HG03457 (cell line): ENCODE measurements around the gene WDR43.

ENCODE experiments used
- ATAC-seq: cut with Tn5 transposase; IDR thresholded peaks from one replicate; pipeline ENCODE4 v1.9.1; 2021; ENCODE audit warnings: moderate number of reproducible peaks; ENCODE audit not compliant: unreplicated experiment

Gene WDR43, protein sequence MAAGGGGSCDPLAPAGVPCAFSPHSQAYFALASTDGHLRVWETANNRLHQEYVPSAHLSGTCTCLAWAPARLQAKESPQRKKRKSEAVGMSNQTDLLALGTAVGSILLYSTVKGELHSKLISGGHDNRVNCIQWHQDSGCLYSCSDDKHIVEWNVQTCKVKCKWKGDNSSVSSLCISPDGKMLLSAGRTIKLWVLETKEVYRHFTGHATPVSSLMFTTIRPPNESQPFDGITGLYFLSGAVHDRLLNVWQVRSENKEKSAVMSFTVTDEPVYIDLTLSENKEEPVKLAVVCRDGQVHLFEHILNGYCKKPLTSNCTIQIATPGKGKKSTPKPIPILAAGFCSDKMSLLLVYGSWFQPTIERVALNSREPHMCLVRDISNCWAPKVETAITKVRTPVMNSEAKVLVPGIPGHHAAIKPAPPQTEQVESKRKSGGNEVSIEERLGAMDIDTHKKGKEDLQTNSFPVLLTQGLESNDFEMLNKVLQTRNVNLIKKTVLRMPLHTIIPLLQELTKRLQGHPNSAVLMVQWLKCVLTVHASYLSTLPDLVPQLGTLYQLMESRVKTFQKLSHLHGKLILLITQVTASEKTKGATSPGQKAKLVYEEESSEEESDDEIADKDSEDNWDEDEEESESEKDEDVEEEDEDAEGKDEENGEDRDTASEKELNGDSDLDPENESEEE

DNA sequence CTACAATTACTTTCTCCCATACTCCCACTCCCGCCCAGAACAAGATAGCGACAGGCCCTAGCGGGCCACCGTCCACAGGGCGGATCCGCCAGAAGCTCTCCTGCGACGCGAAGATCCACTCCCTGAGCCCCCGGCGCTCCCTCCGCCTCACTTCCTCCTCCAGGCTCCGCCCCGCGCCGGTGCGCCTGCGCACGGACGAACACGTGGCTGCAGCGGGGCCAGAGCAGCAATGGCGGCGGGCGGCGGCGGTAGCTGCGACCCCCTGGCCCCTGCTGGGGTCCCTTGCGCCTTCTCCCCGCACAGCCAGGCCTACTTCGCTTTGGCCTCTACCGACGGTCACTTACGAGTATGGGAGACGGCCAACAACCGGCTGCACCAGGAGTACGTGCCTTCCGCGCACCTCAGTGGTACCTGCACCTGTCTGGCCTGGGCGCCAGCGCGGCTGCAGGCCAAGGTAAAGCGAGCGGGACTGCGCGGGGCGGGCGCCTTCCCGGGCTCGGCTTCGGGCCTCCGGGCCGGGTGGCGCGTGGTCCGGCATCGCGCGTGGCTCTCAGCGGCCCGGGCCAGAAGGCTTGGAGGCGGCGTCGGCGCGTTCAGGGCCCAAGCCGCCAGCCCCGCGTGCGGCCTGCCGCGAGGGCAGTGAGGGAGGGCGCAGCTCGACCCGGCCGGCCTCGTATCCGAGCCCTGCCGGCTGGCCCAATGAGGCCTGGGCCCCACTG lies at the start of gene WDR43:
Gene WDR43 (plus strand): TSS at position 198 of the 719 bp plus-strand sequence. CDS start 32 bp downstream, at position 230.
- ATAC-seq, result peak; percentile 78

DNA sequence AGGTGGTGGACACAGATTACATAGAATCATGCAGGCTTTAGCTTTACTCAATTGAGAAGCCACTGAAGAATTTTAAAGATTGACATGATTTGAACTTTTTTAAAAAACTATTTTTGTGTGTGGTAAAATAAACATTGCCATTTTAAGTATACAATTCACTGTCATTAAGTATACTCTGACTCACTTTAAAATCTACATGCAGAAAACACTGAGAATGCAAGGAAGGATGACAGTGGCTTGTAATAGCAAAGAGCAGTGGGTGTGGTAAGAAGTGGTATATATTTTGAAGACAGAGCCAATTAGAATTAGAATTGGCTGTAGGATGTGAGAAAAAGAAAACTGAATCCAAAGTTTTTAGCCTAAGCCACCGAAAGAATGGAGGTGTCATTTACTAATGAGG lies 39.3 kb upstream of the WDR43 start:
- no peak for ATAC-seq

DNA sequence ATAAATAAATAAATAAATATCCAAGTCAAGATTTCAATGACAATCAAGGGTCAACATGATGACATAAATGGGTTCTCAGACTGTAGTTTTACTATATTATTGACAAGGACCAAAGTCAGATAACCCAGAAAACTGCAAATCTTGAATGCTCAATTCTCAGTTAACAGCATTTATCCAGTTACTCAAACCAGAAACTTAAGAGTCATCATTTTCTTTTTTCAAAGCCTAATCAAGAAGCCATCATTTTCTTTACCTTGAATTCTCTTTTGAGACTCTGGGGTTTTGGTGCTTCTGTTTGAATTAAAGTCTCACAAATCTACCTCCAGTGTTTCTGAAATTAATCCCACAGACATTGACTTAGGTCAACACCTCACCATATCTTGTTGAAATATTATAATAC lies 38.5 kb upstream of the WDR43 start:
- no peak for ATAC-seq

DNA sequence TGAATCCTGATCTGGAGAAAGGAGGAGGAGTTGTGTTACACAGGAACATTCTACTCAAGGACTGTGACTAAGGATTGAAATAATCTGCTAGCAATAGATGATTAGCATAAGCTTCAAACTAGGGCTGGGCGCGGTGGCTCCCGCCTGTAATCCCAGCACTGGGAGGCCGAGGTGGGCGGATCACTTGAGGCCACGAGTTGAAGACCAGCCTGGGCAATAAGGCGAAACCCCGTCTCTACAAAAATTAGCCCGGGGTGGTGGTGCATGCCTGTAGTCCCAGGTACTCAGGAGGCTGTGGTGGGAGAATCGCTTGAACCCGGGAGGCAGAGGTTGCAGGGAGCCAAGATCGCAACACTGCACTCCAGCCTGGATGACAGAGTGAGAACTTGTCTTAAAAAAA lies 25.9 kb upstream of the WDR43 start:
- no peak for ATAC-seq

DNA sequence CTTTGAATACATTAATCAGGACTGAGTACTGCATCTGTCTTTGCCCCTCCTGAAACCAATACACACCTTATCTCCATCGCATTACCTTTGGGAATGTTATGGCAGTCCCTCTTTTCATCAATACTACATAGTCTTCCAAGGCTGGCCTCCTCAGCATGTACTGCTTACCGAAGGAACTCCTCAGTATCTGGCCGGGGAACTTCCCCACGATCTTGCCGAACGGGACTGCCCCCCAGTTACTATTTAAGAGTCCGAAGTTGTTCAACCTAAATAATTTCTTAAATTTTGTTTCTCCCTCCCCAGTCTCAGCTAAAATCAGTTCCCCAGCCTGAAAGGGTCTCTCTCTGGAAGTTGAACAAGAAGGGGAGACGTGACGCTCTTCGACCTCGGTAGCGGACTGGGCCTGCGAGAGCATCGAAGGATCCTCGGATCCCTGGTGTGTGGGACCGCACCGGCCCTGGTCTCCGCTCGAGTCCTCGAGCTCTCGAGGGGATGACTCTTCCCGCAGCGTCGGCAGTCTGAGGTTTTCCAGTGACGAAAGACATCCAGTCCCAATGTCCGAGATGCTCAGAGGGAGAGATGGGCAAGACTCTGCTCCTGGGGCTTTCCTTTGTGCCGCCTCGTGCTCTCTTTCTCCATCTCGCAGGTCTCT lies 24.8 kb upstream of the WDR43 start:
- peak; percentile 14 for ATAC-seq

DNA sequence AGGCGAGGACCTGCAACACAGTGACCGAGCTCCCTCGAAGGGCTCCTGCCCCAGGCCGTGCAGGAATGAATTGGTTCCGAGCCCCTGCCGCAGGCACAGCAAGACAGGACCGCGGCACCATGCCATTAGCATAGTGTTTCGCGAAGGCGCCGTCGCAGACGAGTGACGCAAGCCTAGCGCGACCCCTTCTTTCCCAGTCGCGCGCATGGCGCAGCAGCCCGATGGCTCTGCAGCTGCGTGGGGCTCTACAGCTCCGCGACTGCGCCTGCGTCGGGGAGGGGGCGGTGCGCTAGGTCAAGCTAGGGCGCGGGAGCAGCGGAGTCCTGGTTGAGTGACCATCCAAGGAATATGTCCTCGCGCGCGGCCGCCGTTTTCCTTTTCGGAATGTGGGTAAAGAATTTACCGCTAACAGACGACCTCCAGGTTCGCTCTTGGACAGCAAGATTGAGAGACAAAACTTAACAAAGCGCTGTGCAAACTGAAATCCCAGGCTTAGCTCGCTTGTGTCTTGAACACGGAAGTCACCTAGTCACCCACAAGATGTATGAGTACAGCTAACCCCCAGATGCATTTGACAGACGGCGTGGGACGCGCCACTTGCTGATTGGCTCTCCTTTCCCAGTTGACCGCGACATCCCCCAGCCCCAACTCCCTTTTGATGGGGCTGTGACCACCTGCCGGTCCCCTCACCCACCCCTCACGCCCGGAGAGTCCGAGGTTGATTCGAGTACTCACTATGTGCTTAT lies 24.1 kb upstream of the WDR43 start, which contains the start of gene TRMT61B:
Gene TRMT61B (minus strand): TSS at position 164 of the 746 bp plus-strand sequence. CDS start 32 bp downstream, at position 132.
- ATAC-seq, result peak; percentile 95

DNA sequence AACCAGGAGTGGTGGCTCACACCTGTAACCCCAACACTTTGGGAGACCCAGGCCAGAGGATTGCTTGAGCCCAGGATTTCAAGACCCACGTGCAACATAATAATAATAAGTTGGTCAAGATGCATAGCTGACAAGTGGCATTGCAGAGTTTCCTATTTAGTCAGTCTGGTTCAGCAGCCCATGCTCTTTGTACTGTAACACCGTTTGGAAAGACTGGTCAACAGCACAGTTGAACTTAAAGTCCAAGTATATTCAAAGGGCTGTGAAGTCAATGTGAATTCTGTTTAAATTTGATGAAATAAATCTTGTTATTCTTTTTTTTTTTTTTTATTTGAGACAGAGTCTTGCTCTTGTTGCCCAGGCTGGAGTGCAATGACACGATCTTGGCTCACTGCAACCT lies 22.8 kb upstream of the WDR43 start:
- no peak for ATAC-seq

DNA sequence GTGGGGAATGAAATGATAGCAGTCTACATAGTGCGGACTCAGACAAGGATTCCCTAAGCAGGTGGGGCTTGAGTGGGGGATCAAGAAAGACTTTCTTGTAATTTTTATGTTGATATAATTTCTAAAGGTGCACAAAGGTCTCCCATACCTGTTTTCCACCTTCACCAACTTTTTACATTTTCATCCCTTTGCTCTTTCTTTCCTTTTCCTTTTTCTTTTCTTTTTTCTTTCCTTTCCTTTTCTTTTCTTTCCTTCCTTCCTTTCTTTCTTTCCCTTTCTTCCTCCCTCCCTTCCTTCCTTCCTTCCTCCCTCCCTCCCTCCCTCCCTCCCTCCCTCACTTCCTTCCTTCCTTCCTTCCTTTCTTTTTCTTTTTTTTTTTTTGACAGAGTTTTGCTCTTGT lies 14.3 kb upstream of the WDR43 start:
- ATAC-seq, result no peak

DNA sequence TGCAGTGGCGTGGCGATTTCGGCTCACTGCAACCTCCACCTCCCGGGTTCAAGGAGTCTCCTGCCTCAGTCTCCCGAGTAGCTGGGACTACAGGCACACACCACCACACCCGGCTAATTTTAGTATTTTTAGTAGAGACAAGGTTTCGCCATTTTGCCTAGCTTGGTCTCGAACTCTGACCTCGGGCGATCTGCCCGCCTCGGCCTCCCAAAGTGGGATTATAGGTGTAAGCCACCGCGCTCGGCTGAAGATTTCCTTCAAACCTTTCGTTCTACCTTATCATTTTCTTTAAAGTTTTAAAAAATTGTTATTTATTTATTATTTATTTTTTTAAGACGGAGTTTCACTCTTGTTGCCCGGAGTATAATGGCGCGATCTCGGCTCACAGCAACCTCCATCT lies 979 bp upstream of the WDR43 start:
- ATAC-seq, result no peak

DNA sequence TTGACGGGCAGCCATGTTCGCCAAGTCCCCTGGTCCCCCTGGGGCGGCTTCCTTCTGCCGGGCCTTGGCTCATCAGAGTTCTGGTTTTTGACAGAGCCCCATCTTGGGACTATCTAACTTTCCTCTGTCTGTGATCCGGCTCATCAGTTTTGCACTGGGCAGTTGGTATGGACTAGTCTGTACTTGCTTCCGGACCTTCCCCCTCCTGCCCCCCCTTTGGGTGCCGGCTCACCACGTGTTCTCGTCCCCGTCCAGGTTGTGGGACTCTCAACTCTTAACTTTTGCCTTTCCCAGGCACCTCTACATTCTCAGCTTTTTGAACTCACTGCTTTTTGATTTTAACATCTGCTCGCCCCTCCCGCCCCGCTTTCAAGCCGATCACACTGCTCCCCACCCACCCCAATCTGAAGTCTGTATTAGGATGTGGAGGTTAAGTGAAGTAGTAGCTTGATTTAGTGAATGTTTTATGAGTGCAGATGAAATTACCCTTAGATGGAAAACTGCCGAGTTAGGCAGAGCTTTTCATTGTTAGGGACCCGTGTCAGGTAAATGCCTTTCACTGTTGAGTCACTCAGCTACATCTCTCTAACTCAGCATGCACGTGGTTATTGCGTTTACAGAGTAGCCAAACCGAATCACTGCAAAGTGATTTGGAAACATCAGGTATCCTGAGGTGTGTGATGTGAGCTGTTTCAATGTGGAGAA lies 874 bp downstream of the WDR43 start:
- no peak for ATAC-seq

DNA sequence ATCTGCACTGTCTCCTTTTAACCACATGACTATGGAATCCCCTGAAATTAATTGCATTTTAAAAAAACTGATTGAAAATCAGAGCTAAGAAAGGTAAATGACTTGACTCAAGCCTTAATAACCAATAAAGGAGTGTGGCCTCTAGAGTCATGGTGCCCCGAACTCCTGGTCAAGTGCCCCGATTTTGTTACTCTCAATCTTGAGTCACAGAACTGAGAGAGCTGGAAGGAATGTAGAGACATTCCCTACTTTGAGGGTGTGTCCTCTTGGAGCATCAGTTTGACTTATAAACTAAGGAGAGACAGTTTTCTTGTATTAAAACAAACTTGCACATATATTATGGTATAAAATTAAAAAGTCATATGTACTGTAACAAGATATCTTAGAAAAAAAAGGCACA lies 2.4 kb downstream of the WDR43 start:
- no peak for ATAC-seq

DNA sequence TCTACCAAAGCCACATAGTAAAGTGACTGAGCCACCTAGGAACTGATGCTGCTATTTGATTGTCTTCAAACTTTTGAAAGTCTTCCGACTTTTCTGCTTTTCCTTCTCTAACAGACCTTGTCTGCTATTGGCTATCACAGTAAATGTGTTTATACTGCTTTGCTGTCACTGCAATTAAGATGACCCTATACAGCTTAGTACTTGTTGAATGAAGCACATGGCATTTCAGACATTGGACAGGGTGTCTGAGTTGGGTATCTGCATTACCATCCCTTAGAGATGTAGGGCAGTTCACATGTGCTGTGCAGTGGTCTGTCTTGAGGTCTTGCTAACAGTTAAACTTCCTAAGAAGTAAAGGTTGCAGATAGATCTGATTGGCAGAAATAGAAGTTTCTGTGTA lies 3.6 kb downstream of the WDR43 start:
- ATAC-seq, result no peak

DNA sequence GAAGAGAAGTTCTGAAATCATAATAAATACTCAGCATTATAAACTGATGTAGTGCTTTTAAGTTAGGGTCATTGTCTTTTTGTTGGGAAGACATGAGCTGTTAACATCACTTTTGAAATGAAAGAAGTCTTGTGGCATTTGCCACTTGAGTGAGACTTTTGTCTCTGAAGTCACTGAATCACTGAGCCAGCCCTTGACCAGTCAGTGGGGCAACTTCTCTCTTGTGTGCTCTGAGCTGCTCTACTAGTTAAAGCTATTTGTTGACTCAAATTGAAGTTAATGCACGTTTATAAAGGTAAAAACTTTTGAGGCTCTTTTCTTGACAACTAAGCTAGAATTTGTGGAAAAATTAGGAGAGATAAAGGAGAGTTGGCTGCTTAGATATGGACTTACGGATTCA lies 6.7 kb downstream of the WDR43 start:
- no peak for ATAC-seq

DNA sequence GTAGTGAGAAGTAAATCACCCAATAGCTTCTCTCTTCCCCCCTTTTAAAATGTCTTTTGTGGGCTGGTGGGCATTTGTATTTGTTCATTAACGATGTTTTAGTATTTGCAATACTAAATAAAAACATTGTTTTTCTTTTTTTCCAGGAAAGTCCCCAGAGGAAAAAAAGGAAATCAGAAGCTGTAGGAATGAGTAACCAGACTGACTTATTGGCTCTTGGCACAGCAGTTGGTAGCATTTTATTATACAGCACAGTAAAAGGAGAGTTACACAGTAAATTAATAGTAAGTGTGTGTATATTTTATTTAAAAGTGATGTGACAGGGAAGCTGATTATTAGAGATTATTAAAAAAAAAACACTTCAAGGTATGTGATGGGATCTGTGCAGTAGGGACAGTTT lies 7.4 kb downstream of the WDR43 start:
- no peak for ATAC-seq

DNA sequence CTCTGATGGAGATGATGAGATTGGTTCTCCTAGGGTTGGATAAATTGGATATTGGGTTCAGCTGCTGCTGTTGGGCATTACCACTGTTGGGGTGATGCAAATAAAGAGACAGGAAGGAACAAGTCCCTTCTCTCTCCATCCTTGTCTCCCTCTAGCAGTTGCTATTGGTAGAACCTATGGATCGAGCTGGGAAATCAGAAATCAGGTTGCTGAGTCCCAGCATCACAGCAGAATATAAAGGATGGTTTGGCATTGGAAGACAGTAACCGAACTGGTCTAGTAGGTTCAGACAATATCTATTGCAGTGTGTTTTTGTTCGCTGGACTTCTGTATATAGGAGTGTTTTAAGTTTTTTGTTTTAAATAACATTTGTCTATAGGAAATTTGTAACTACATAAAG lies 8.1 kb downstream of the WDR43 start:
- ATAC-seq, result no peak

DNA sequence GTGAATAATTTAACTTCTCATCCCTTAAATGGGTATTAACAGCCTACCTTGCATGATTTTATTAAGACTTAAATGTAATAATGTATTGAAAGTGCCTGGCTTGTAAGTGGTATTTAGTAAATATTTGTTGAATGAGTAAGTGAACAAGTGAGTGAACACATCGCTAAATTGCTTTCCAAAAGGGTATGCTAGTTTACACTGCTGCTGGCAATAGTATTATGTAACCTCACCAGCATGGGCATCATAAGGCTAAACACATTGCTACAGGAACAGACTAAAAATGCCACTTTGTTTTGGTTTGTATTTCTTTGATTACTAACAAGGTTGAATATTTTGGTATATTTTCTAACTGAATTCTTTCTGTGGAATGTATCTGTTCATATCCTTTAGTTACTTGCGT lies 9.8 kb downstream of the WDR43 start:
- ATAC-seq, result no peak

DNA sequence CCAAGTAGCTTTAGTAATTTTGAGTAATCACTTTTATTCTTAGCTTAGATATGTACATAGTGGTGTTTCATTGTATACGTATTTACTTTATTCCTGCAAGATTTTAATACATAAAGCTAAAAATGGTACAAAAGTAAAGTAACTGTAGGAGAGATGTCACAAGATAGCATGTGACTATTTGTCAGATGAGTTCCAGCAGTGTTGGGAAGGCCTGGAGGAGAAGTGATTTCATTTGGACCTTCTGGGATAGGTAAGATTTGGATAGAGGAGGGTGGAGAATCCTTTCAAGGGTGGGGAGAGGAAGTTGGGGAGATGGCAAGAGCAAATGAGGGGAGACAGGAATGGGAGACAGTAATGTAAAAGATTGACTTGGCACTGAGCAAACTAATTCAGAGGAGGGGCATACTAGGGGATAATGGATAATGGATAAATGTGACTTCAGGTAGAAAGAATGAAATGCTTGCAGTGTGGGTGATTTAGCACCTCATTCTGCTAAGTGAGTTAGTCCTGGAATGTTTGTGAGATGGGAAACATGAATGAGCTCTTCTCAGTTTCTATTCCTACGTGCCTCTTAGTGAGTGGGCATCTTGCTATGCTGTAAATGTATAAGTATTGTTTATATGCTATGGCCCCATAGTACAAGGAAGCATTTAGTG lies 10.5 kb downstream of the WDR43 start:
- no peak for ATAC-seq

DNA sequence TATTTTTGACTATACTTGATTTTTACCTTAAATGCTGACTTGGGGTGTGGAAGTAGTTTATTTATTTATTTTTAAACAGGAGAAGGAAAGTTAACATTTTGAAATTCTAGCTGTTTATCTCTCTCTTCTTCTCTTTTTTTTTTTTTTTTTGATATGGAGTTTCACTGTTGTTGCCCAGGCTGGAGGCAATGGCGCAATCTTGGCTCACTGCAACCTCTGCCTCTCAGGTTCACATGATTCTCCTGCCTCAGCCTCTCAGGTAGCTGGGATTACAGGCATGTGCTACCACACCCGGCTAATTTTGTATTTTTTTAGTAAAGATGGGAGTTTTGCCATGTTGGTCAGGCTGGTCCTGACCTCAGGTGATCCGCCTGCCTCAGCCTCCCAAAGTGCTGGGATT lies 11.1 kb downstream of the WDR43 start:
- ATAC-seq, result no peak

DNA sequence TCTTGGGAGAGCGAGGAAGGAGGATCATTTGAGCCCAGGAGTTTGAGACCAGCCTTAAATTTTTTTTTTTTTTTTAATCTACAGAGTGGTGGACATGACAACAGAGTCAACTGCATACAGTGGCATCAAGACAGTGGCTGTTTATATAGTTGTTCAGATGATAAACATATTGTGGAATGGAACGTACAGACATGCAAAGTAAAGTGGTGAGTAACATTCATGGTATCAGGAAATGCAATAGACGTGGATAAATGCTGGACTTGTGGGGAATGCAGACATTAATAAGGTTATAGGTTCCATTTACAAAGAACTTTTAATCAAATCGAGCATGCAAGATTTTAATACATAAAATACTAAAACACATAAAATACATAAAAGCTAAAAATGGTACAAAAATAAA lies 11.9 kb downstream of the WDR43 start:
- ATAC-seq, result no peak
